ENCODE results near the gene DUSP7.

DUSP7 gene

GRCh38 chr3:52029535-52029934, 26.8 kb downstream of the DUSP7 start:
- no peak for DNase-seq (ENCODE audit: low read depth, low spot score)

GRCh38 chr3:52029053-52029452, 27.3 kb downstream of the DUSP7 start:
- no peak for DNase-seq (ENCODE audit: low read depth, low spot score)

GRCh38 chr3:52028572-52028971, 27.8 kb downstream of the DUSP7 start:
- no peak for DNase-seq (ENCODE audit: low read depth, low spot score)

GRCh38 chr3:52026041-52026440, 30.3 kb downstream of the DUSP7 start:
- DNase-seq (ENCODE audit: low read depth, low spot score) = no peak

- DNase-seq (ENCODE audit: low read depth, low spot score) = no peak
These were observed 30.9 kb downstream of the DUSP7 start for GRCh38 chr3:52025453-52025852.

- DNase-seq (ENCODE audit: low read depth, low spot score) = no peak
These were observed 31.5 kb downstream of the DUSP7 start for GRCh38 chr3:52024765-52025452.

- no peak for DNase-seq (ENCODE audit: low read depth, low spot score)
These were observed 32.3 kb downstream of the DUSP7 start for GRCh38 chr3:52023860-52024764.

GRCh38 chr3:52023101-52023770, 33.1 kb downstream of the DUSP7 start:
- DNase-seq (ENCODE audit: low read depth, low spot score) = no peak

- DNase-seq (ENCODE audit: low read depth, low spot score) = no peak
These were observed 33.9 kb downstream of the DUSP7 start for GRCh38 chr3:52022323-52023100.

GRCh38 chr3:52021489-52022268, 34.7 kb downstream of the DUSP7 start:
- DNase-seq (ENCODE audit: low read depth, low spot score) = no peak

GRCh38 chr3:52020796-52021195, 35.6 kb downstream of the DUSP7 start:
- DNase-seq (ENCODE audit: low read depth, low spot score) = no peak

- no peak for DNase-seq (ENCODE audit: low read depth, low spot score)
These were observed 36.9 kb downstream of the DUSP7 start for GRCh38 chr3:52019352-52020080.

- DNase-seq (ENCODE audit: low read depth, low spot score) = no peak
These were observed 37.9 kb downstream of the DUSP7 start for GRCh38 chr3:52018319-52019000.

GRCh38 chr3:52017586-52017985, 38.8 kb downstream of the DUSP7 start:
- no peak for DNase-seq (ENCODE audit: low read depth, low spot score)

GRCh38 chr3:52015438-52016228, 40.7 kb downstream of the DUSP7 start:
- DNase-seq (ENCODE audit: low read depth, low spot score) = no peak

- DNase-seq (ENCODE audit: low read depth, low spot score) = peak; percentile 38
These were observed 41.8 kb downstream of the DUSP7 start for GRCh38 chr3:52014613-52015012.

GRCh38 chr3:52013802-52014598, 42.4 kb downstream of the DUSP7 start:
- no peak for DNase-seq (ENCODE audit: low read depth, low spot score)

- DNase-seq (ENCODE audit: low read depth, low spot score) = no peak
These were observed 43.7 kb downstream of the DUSP7 start for GRCh38 chr3:52012699-52013098.

Data from iPS DF 19.7 (cell line).